ENCODE results near the gene SERPINB10. TPM values are rescaled to one million over a fixed set of nuclear protein-coding genes. Genes with fewer than 3 reads are reported as not detected.

The SERPINB10 gene
- total RNA-seq, 1 experiment from 2014 or later, result not detected

GRCh38 chr18:63897072-63897471, 10.7 kb upstream of the SERPINB10 start:
- Histone ChIP-seq H3K4me1 (replicated peaks; ENCODE audit: insufficient read depth) (no peaks in the 10 kb centered on the region), H3K27me3 (ENCODE audit: insufficient read depth, low read depth) (no peaks in the 10 kb centered on the region), H3K79me2 (ENCODE audit: low read depth) (no peaks in the 10 kb centered on the region), H3K27ac (no peak overlapping the region), H3K9me2 (ENCODE audit: insufficient read depth) (no peaks in the 10 kb centered on the region), H3K4me3 (no peak overlapping the region), H4K20me1 (ENCODE audit: insufficient read depth) (no peaks in the 10 kb centered on the region), H3K9me3 (ENCODE audit: insufficient read depth, low read depth) (no peaks in the 10 kb centered on the region), H2AFZ (no peak overlapping the region), H3K36me3 (ENCODE audit: low read depth) (no peaks in the 10 kb centered on the region), H3F3A (ENCODE audit: insufficient read depth, low read depth) (no peaks in the 10 kb centered on the region), H3K4me2 (no peak overlapping the region)
- TF ChIP-seq EZH2 (IDR thresholded peaks at IDR 0.05; ENCODE audit: low read depth) (no peak), CTCF (conservative IDR thresholded peaks at IDR 0.05) (no peak)
- no peak for DNase-seq
- intact Hi-C loops (cut with micrococcal nuclease; ENCODE audit: unreplicated experiment), result no loop called here
- POLR2A ChIA-PET (ENCODE audit: unreplicated experiment), result no interaction called here
- CTCF ChIA-PET, result no interaction called here
- BruUV-seq (replicated peaks), result no TSS peak

GRCh38 chr18:63899206-63899605, 8.6 kb upstream of the SERPINB10 start:
- H2AFZ ChIP-seq, result no peak overlapping the region
- H3K27ac ChIP-seq, result no peak overlapping the region
- no TSS peak for BruUV-seq (replicated peaks)
- no peaks in the 10 kb centered on the region for H3F3A ChIP-seq (ENCODE audit: insufficient read depth, low read depth)
- H3K36me3 ChIP-seq (ENCODE audit: low read depth), result no peaks in the 10 kb centered on the region
- H3K9me2 ChIP-seq (ENCODE audit: insufficient read depth), result no peaks in the 10 kb centered on the region
- no peak for DNase-seq
- H3K27me3 ChIP-seq (ENCODE audit: insufficient read depth, low read depth), result no peaks in the 10 kb centered on the region
- H3K9me3 ChIP-seq (ENCODE audit: insufficient read depth, low read depth), result no peaks in the 10 kb centered on the region
- no peaks in the 10 kb centered on the region for H3K79me2 ChIP-seq (ENCODE audit: low read depth)
- H3K4me3 ChIP-seq, result no peak overlapping the region
- no peak for TF ChIP-seq EZH2 (IDR thresholded peaks at IDR 0.05; ENCODE audit: low read depth)
- TF ChIP-seq CTCF (conservative IDR thresholded peaks at IDR 0.05), result no peak
- H3K4me2 ChIP-seq, result no peak overlapping the region
- ChIA-PET POLR2A (ENCODE audit: unreplicated experiment) (no interaction called here), CTCF (no interaction called here)
- intact Hi-C loops (cut with micrococcal nuclease; ENCODE audit: unreplicated experiment), result no loop called here
- H4K20me1 ChIP-seq (ENCODE audit: insufficient read depth), result no peaks in the 10 kb centered on the region
- no peaks in the 10 kb centered on the region for H3K4me1 ChIP-seq (replicated peaks; ENCODE audit: insufficient read depth)

- no peak overlapping the region for H3K4me3 ChIP-seq
- H3F3A ChIP-seq (ENCODE audit: insufficient read depth, low read depth), result no peaks in the 10 kb centered on the region
- H3K9me3 ChIP-seq (ENCODE audit: insufficient read depth, low read depth), result no peaks in the 10 kb centered on the region
- no peaks in the 10 kb centered on the region for H4K20me1 ChIP-seq (ENCODE audit: insufficient read depth)
- DNase-seq, result no peak
- intact Hi-C loops (cut with micrococcal nuclease; ENCODE audit: unreplicated experiment), result no loop called here
- no TSS peak for BruUV-seq (replicated peaks)
- H3K27ac ChIP-seq, result no peak overlapping the region
- TF ChIP-seq EZH2 (IDR thresholded peaks at IDR 0.05; ENCODE audit: low read depth), result no peak
- TF ChIP-seq CTCF (conservative IDR thresholded peaks at IDR 0.05), result no peak
- ChIA-PET POLR2A (ENCODE audit: unreplicated experiment) (no interaction called here), CTCF (no interaction called here)
- H3K36me3 ChIP-seq (ENCODE audit: low read depth), result no peaks in the 10 kb centered on the region
- H3K4me2 ChIP-seq, result no peak overlapping the region
- no peaks in the 10 kb centered on the region for H3K79me2 ChIP-seq (ENCODE audit: low read depth)
- H2AFZ ChIP-seq, result no peak overlapping the region
- no peaks in the 10 kb centered on the region for H3K4me1 ChIP-seq (replicated peaks; ENCODE audit: insufficient read depth)
- no peaks in the 10 kb centered on the region for H3K27me3 ChIP-seq (ENCODE audit: insufficient read depth, low read depth)
- H3K9me2 ChIP-seq (ENCODE audit: insufficient read depth), result no peaks in the 10 kb centered on the region
These were observed 3.7 kb upstream of the SERPINB10 start for GRCh38 chr18:63903851-63904570.
